Endothelial cell (in vitro differentiated cells): ENCODE data around the gene ATG7. TPM values are rescaled to one million over a fixed set of nuclear protein-coding genes. Genes with fewer than 3 reads are reported as not detected.

Experiments
- DNase-seq: peaks from one replicate; pipeline ENCODE4 v3.0.0; 2021; ENCODE audit warnings: low spot score
- H3K27ac Mint-ChIP-seq: one replicate; pipeline ENCODE4 v1.8.0; 2021; ENCODE audit warnings: mixed read lengths, inconsistent platforms; ENCODE audit not compliant: unreplicated experiment
- H3K27me3 Mint-ChIP-seq: one replicate; pipeline ENCODE4 v1.8.0; 2021; ENCODE audit warnings: mild to moderate bottlenecking, moderate library complexity, mixed read lengths, inconsistent platforms; ENCODE audit not compliant: unreplicated experiment
- H3K36me3 Mint-ChIP-seq: one replicate; pipeline ENCODE4 v1.8.0; 2021; ENCODE audit warnings: mild to moderate bottlenecking, low read depth, mixed read lengths, inconsistent platforms; ENCODE audit not compliant: unreplicated experiment
- H3K4me1 Mint-ChIP-seq: one replicate; pipeline ENCODE4 v1.8.0; 2021; ENCODE audit warnings: mild to moderate bottlenecking, mixed read lengths, inconsistent platforms; ENCODE audit not compliant: unreplicated experiment
- H3K4me3 Mint-ChIP-seq: one replicate; pipeline ENCODE4 v1.8.0; 2021; ENCODE audit warnings: mild to moderate bottlenecking, mixed read lengths, inconsistent platforms; ENCODE audit not compliant: unreplicated experiment
- H3K9me3 Mint-ChIP-seq: one replicate; pipeline ENCODE4 v1.8.0; 2021; ENCODE audit warnings: mixed read lengths, inconsistent platforms; ENCODE audit not compliant: unreplicated experiment
- total RNA-seq: library from RNA; stranded (reverse); fragmentation: NEBNext Ultra II Directional; extraction: Animal tissue kit (Norgen Biotek cat#: 25700); gene quantifications from one replicate; pipeline ENCODE4 v1.2.1, GENCODE V29; 2021; ENCODE audit not compliant: unreplicated experiment
- TF ChIP-seq, protein P1 (sequence below): fragments of 200-600 bp; sonication (generic); IDR thresholded peaks from one replicate; pipeline ENCODE4 v1.5.0; 2021; ENCODE audit warnings: antibody characterized with exemption; ENCODE audit not compliant: unreplicated experiment

Gene ATG7
- total RNA-seq, 1 donor from 2014 or later: 30.6 TPM

DNA sequence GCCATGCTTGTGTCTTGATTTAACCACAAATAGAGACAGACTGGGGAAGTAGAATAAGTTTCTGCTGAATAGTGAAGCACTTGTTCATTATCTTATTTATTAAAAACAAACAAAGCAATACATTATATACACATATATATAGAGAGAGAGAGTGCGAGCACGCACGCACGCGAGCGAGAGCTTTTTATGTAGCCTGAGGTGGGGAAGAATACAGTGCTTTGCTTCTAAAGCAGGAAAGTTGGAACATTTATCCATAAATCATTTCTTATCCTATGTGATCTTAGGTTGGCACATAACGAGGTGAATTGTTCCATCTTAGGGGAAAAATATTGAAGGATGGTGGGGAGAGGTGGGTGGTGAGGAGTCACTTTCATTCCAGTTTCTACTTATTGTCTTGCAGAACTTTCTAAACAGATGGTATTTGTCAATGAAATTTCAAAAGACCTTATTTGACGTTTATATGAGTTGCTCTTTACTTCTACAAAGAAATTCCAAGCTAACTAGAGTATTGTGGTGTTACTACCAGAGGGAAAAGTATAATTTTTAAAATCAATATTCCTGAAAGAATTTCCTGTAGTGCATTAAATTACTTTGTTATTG is 110.0 kb downstream of the ATG7 start:
- TF ChIP-seq, protein P1, sequence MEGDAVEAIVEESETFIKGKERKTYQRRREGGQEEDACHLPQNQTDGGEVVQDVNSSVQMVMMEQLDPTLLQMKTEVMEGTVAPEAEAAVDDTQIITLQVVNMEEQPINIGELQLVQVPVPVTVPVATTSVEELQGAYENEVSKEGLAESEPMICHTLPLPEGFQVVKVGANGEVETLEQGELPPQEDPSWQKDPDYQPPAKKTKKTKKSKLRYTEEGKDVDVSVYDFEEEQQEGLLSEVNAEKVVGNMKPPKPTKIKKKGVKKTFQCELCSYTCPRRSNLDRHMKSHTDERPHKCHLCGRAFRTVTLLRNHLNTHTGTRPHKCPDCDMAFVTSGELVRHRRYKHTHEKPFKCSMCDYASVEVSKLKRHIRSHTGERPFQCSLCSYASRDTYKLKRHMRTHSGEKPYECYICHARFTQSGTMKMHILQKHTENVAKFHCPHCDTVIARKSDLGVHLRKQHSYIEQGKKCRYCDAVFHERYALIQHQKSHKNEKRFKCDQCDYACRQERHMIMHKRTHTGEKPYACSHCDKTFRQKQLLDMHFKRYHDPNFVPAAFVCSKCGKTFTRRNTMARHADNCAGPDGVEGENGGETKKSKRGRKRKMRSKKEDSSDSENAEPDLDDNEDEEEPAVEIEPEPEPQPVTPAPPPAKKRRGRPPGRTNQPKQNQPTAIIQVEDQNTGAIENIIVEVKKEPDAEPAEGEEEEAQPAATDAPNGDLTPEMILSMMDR: no peak
- no peak for DNase-seq
- H3K4me1 Mint-ChIP-seq: peaks cover 12% of the 10 kb centered on the region
- no peak overlapping the region for H3K4me3 Mint-ChIP-seq
- H3K36me3 Mint-ChIP-seq: no peaks in the 10 kb centered on the region
- no peaks in the 10 kb centered on the region for H3K27me3 Mint-ChIP-seq
- no peak overlapping the region for H3K27ac Mint-ChIP-seq
- no peaks in the 10 kb centered on the region for H3K9me3 Mint-ChIP-seq

DNA sequence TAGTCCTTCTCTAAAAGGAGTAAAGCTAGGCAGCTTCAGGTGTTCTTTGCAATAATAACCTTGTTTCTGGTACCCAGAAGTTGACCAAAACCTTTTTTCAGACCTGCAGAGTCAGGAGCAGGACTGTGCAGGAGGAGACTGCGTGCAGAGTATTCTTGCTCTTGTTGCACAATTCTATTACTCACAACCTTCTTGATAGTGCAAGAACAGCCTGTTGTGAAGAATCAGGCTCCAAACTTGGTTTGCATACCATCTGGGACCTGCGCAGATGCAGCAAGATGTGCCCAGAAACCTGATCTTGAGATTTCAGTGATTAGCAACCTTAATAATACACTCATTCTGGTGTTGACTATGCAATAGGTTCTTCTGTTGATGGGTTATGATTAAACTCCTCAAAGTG is 111.9 kb downstream of the ATG7 start:
- Mint-ChIP-seq H3K4me1 (peaks cover 10% of the 10 kb centered on the region), H3K27ac (no peak overlapping the region), H3K9me3 (no peaks in the 10 kb centered on the region), H3K27me3 (no peaks in the 10 kb centered on the region), H3K4me3 (no peak overlapping the region), H3K36me3 (no peaks in the 10 kb centered on the region)
- DNase-seq: no peak
- TF ChIP-seq, protein P1: no peak

DNA sequence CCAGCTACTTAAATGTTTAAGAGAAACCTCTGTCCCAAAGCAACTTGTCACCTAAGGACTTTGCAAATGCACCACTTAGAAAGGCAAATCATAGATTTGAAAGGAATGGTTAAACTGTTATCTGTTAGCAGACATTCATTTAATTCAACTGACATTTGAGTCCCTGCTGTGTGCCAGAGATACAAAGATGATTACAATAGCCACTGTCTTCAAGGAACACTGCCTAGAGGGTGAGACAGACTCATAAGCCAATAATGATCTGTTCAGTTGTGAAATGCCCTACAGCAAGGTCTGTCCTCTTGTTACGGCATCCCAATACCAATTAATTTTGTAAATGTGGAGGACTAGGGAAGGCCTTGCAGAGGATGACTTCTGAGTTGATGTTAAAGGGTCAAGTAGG is 113.1 kb downstream of the ATG7 start:
- DNase-seq: no peak
- no peaks in the 10 kb centered on the region for H3K36me3 Mint-ChIP-seq
- TF ChIP-seq, protein P1: no peak
- H3K4me3 Mint-ChIP-seq: no peak overlapping the region
- H3K9me3 Mint-ChIP-seq: no peaks in the 10 kb centered on the region
- no peak overlapping the region for H3K27ac Mint-ChIP-seq
- no peaks in the 10 kb centered on the region for H3K27me3 Mint-ChIP-seq
- H3K4me1 Mint-ChIP-seq: no peaks in the 10 kb centered on the region

DNA sequence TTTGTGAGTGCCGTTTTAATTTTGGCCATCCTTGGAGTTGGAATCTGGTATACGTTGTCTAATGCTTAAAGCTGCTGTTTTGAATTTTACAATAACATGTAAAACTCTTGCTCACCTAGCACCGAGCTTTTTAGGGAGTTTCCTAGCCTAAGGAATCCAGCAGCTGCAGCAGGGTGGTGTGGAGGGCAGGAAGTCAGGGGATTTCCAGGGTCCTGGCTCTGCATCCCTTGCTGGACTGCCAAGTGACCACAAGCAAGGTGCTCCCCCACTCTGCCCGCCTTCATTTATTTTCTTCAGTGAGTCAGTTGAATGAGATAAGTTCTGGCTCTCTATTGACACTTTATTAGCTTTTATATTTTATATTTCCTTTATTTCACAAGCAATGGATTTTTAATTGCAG is 113.7 kb downstream of the ATG7 start:
- TF ChIP-seq, protein P1: no peak
- no peaks in the 10 kb centered on the region for H3K27me3 Mint-ChIP-seq
- H3K4me1 Mint-ChIP-seq: no peaks in the 10 kb centered on the region
- no peak overlapping the region for H3K4me3 Mint-ChIP-seq
- DNase-seq: no peak
- H3K9me3 Mint-ChIP-seq: no peaks in the 10 kb centered on the region
- no peaks in the 10 kb centered on the region for H3K36me3 Mint-ChIP-seq
- H3K27ac Mint-ChIP-seq: no peak overlapping the region

DNA sequence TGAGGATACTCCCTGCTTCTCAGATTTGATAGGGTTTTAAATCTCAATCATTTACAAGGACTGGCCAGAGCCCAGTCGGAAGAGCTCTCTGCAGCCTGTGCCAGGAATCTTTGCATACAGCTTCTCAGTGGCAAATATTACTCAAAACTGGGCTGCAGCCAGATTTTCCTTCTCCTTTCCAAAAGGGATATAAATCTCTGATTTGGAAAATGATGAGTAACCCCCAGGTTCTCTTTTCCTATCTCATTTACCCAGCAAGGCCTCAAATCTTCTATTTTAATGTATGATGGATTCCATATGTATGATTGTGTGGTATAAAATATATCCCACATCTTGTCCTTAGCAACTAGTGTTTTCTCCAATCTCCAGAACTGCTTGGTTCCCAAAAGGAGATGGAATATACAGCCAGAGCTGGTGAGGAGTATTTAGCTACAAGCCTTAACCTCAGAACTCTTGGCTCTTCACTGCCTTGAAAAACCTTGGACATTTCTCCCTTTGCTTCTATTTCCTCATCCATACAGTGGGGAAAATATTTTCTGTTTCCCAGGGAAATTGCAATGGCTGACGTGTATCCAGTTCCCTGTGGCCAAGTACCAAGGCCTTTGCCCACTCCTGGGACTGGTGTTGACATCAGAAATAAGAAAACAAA is 114.4 kb downstream of the ATG7 start:
- H3K4me3 Mint-ChIP-seq: no peak overlapping the region
- no peaks in the 10 kb centered on the region for H3K4me1 Mint-ChIP-seq
- TF ChIP-seq, protein P1: no peak
- H3K9me3 Mint-ChIP-seq: no peaks in the 10 kb centered on the region
- no peak for DNase-seq
- no peaks in the 10 kb centered on the region for H3K36me3 Mint-ChIP-seq
- H3K27me3 Mint-ChIP-seq: no peaks in the 10 kb centered on the region
- H3K27ac Mint-ChIP-seq: no peak overlapping the region
